OCI-LY7 (cell line): Measurements from ENCODE around the gene CENPN. TPM values are rescaled to one million over a fixed set of nuclear protein-coding genes. Genes with fewer than 3 reads are reported as not detected.

Experiments
- BruUV-seq: library from RNA; stranded (reverse); fragments of 400-500 nt; replicated peaks from 2 replicates; lab custom pipeline; 2021; lab: Mats Ljungman, UMichigan
- CTCF ChIA-PET: fragments of 300-600 bp; sonication (Branson Sonifier 250); formaldehyde crosslinking; loops from one replicate; lab custom pipeline; 2022; ENCODE audit warnings: antibody characterized with exemption; ENCODE audit not compliant: unreplicated experiment; lab: Charles Lee
- POLR2A ChIA-PET: fragments of 300-600 bp; sonication (Branson Sonifier 250); formaldehyde crosslinking; loops from one replicate; lab custom pipeline; 2022; ENCODE audit warnings: antibody characterized with exemption; lab: Charles Lee
- DNase-seq: peaks from one replicate; pipeline ENCODE4 v3.0.0-alpha.2; 2015; ENCODE audit warnings: low spot score
- H2AFZ ChIP-seq: fragments of 200-600 bp; sonication (generic), shearing (Covaris generic); 2 replicates; pipeline ENCODE4 v1.6.1; 2014; ENCODE audit warnings: mild to moderate bottlenecking, antibody characterized with exemption, low read length, moderate library complexity
- H3K27ac ChIP-seq: fragments of 200-600 bp; sonication (generic); 2 replicates; pipeline ENCODE4 v1.5.1; 2014; ENCODE audit warnings: mixed run types, low read depth, mild to moderate bottlenecking, moderate library complexity, low read length, inconsistent platforms; ENCODE audit not compliant: poor library complexity, severe bottlenecking
- H3K36me3 ChIP-seq: fragments of 200-600 bp; sonication (generic); 2 replicates; pipeline ENCODE4 v1.6.1; 2014; ENCODE audit warnings: mild to moderate bottlenecking, antibody characterized with exemption, low read length, moderate library complexity, mixed read lengths; ENCODE audit not compliant: insufficient read depth
- H3K4me1 ChIP-seq: fragments of 200-600 bp; sonication (generic); 2 replicates; pipeline ENCODE4 v1.5.1; 2014; ENCODE audit warnings: mild to moderate bottlenecking, low read length; ENCODE audit not compliant: insufficient read depth, poor library complexity, severe bottlenecking
- H3K4me2 ChIP-seq: fragments of 200-600 bp; sonication (generic); 2 replicates; pipeline ENCODE4 v1.6.1; 2014; ENCODE audit warnings: mild to moderate bottlenecking, low read length
- H3K4me3 ChIP-seq: fragments of 200-600 bp; sonication (generic); 2 replicates; pipeline ENCODE4 v1.5.1; 2014; ENCODE audit warnings: mild to moderate bottlenecking, low read depth, low read length; ENCODE audit not compliant: poor library complexity, severe bottlenecking
- H3K79me2 ChIP-seq: fragments of 200-600 bp; sonication (generic); 2 replicates; pipeline ENCODE4 v1.6.1; 2016; ENCODE audit warnings: low read depth, mild to moderate bottlenecking, low read length, moderate library complexity, mixed read lengths; ENCODE audit not compliant: insufficient read depth
- H3K9me2 ChIP-seq: fragments of 200-600 bp; sonication (generic); 2 replicates; pipeline ENCODE4 v1.6.1; 2016; ENCODE audit warnings: mild to moderate bottlenecking, low read length, mixed read lengths; ENCODE audit not compliant: insufficient read depth
- H3K9me3 ChIP-seq: fragments of 200-600 bp; sonication (generic); 2 replicates; pipeline ENCODE4 v1.6.1; 2014; ENCODE audit warnings: mild to moderate bottlenecking, mixed run types, low read length, mixed read lengths
- H4K20me1 ChIP-seq: fragments of 200-600 bp; sonication (generic); 2 replicates; pipeline ENCODE4 v1.6.1; 2014; ENCODE audit warnings: mild to moderate bottlenecking, antibody characterized with exemption, low read length, moderate library complexity, mixed read lengths; ENCODE audit not compliant: insufficient read depth
- EZH2phosphoT487 ChIP-seq: fragments of 200-600 bp; sonication (generic); IDR thresholded peaks from 2 replicates; pipeline ENCODE4 v1.6.1; 2018; ENCODE audit warnings: low read depth, borderline replicate concordance, mild to moderate bottlenecking, mixed run types, antibody characterized with exemption, low read length, moderate library complexity, mixed read lengths
- intact Hi-C: fragments of 100-400 bp; cut with micrococcal nuclease; formaldehyde crosslinking; loops from one replicate; pipeline ENCODE4 v1.10.0; 2022; ENCODE audit not compliant: unreplicated experiment
- total RNA-seq, 2 experiments: library from RNA; depleted of rRNA in 1 of 2; stranded (reverse); fragments of >200 nt in 1 of 2; shearing (Covaris generic) in 1 of 2; gene quantifications; 2 replicates each; pipeline ENCODE4 v1.2.3, GENCODE V29; 2014 to 2022
- TF ChIP-seq, protein P1 (sequence below): fragments of 200-600 bp; sonication (generic); conservative IDR thresholded peaks from 2 replicates; pipeline ENCODE4 v1.5.1; 2014; ENCODE audit warnings: mild to moderate bottlenecking, antibody characterized with exemption, low read length, moderate library complexity, mixed read lengths

Gene CENPN
- total RNA-seq, 2 experiments from 2014 or later = 51.8 to 52.4 TPM

DNA sequence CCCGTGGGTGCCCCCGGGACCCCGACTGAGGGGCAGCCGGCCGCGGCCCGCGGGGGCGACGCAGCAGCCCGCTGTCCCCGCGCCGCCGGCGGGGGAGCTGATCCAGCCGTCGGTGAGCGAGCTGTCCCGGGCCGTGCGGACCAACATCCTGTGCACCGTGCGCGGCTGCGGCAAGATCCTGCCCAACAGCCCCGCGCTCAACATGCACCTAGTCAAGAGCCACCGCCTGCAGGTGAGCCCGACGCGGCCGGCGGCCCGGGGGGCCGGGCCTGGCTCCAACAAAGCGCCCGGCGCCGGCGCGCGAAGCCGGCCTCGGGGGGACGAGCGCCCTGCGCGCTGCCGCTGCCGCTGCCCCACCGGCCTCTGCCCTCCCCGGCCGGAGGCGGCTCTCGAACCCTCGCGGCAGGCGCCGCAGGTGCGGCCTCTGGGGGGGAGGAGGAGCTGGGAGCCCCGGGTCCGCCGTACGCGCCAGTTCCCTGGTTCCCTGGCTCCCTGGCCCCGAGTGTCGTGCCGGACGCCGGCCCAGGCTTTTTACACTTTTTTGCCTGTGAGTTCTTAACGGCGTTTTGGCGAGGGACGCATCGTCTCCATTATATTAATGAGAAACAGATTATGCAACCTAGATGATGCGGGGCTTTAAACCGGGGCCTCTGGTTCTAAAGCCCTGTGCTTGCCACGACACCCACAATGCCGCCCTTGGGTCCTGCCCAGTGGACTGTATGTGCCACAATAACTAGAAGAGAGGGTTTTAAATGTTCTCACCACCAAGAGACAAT, 29.1 kb downstream of the CENPN start:
- POLR2A ChIA-PET = interaction anchor here (0.6 to 2.0 kb wide), 4 partner anchors 36 to 42 kb away, joined by 3 to 10 read pairs (median 4); partner anchors contain the start of gene C16orf46
- intact Hi-C loops = loop anchor here (1.0 to 10.0 kb wide), 4 partner anchors 41 to 701 kb away; partner anchors contain the start of genes C16orf46 and GCSH

DNA sequence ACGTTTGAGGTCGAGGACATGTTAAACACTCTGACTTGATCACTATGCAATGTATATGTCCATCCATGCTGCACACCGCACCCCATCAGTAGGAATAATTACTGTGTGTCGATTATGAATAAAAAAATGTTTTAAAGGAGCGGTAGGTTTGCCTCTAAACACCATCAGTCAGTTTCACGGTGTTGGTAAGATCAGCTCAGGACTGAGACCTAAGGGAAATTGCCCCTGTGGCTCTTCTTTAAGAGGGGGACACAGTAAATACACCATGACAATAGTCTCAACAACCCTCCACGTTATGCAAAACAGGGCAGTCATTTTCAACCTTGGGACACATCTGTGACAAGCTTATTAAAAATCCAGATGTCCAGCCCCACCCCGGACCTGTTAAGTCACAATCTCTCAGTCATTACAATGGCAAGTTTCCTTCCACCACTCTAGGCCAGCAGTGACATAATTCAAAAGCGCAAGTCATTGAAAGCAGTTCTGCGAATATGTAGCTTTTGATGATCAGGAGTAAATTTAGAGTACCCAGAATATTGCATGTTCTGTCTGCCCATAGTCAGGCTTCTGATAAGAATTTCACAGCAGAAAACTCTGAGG, 29.8 kb downstream of the CENPN start:
- Histone ChIP-seq H3K9me3 (no peaks in the 10 kb centered on the region), H3K79me2 (peaks cover 18% of the 10 kb centered on the region; the same call in 1 of the 2 replicates), H2AFZ (peak overlapping the region; percentile 74; the same call in 1 of the 2 replicates), H3K4me3 (peak overlapping the region; percentile 76), H3K9me2 (no peaks in the 10 kb centered on the region), H3K4me2 (peak overlapping the region; percentile 92), H3K36me3 (peaks cover 34% of the 10 kb centered on the region; the same call in 1 of the 2 replicates), H3K4me1 (peaks cover 13% of the 10 kb centered on the region), H4K20me1 (no peaks in the 10 kb centered on the region), H3K27ac (peak overlapping the region; percentile 15)
- CTCF ChIA-PET = no interaction called here
- POLR2A ChIA-PET = interaction anchor here (0.6 to 2.0 kb wide), 4 partner anchors 35 to 42 kb away, joined by 3 to 10 read pairs (median 4); partner anchors contain the start of gene C16orf46
- TSS peak; percentile 48 for BruUV-seq
- peak; percentile 43 for DNase-seq
- no peak for TF ChIP-seq EZH2phosphoT487
- TF ChIP-seq, protein P1, sequence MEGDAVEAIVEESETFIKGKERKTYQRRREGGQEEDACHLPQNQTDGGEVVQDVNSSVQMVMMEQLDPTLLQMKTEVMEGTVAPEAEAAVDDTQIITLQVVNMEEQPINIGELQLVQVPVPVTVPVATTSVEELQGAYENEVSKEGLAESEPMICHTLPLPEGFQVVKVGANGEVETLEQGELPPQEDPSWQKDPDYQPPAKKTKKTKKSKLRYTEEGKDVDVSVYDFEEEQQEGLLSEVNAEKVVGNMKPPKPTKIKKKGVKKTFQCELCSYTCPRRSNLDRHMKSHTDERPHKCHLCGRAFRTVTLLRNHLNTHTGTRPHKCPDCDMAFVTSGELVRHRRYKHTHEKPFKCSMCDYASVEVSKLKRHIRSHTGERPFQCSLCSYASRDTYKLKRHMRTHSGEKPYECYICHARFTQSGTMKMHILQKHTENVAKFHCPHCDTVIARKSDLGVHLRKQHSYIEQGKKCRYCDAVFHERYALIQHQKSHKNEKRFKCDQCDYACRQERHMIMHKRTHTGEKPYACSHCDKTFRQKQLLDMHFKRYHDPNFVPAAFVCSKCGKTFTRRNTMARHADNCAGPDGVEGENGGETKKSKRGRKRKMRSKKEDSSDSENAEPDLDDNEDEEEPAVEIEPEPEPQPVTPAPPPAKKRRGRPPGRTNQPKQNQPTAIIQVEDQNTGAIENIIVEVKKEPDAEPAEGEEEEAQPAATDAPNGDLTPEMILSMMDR = no peak
- intact Hi-C loops = loop anchor here (2.0 to 10.0 kb wide), 3 partner anchors 40 to 700 kb away; partner anchors contain the start of gene C16orf46

More for the DNA sequence above, 29.1 kb downstream of the CENPN start:
- Histone ChIP-seq H3K4me3 (peak overlapping the region; percentile 76), H4K20me1 (no peaks in the 10 kb centered on the region), H3K9me3 (no peaks in the 10 kb centered on the region), H3K9me2 (no peaks in the 10 kb centered on the region), H3K27ac (peak overlapping the region; percentile 15), H3K36me3 (peaks cover 29% of the 10 kb centered on the region), H3K79me2 (peaks cover 18% of the 10 kb centered on the region; the same call in 1 of the 2 replicates), H2AFZ (peak overlapping the region; percentile 74; the same call in 1 of the 2 replicates), H3K4me1 (peaks cover 13% of the 10 kb centered on the region), H3K4me2 (peak overlapping the region; percentile 92)
- no peak for TF ChIP-seq EZH2phosphoT487
- TF ChIP-seq, protein P1 = no peak
- no TSS peak for BruUV-seq
- peak; percentile 72 for DNase-seq
- CTCF ChIA-PET = no interaction called here
